ENCODE data around the gene TASOR2. TPM values are rescaled to one million over a fixed set of nuclear protein-coding genes. Genes with fewer than 3 reads are reported as not detected.

Gene TASOR2
- total RNA-seq: 54.3 TPM

- H3K9ac ChIP-seq (ENCODE audit: low read depth in 1 of 3, low read length in 3 of 3): peak within 1 kb of the TSS; percentile 85 to 87 (median 85)
- H3K27me3 ChIP-seq (ENCODE audit: control insufficient read depth in 3 of 3, insufficient read depth in 3 of 3, low read length in 3 of 3): no peaks in the 10 kb centered on the region
- peak within 1 kb of the TSS; percentile 87 for H3K27ac ChIP-seq (ENCODE audit: low read depth, low read length)
- H3K4me1 ChIP-seq (ENCODE audit: control insufficient read depth in 3 of 3, insufficient read depth in 3 of 3, low read length in 3 of 3): peaks cover 13 to 17% (median 14%) of the 10 kb centered on the region in 3 donors
- peak within 1 kb of the TSS; percentile 88 to 92 (median 91) for H3K4me3 ChIP-seq (ENCODE audit: low read length in 3 of 3)
- no peaks in the 10 kb centered on the region for H3K36me3 ChIP-seq (ENCODE audit: control insufficient read depth in 3 of 3, insufficient read depth in 3 of 3, low read length in 3 of 3)
- H3K9me3 ChIP-seq (ENCODE audit: control insufficient read depth in 3 of 3, low read length in 3 of 3): no peaks in the 10 kb centered on the region
Measured at GRCh38 chr10:5684318-5684970, at the start of gene TASOR2. TASOR2 (plus strand) TSS chr10:5684838; CDS start chr10:5720643, 35,805 bp downstream.

- H3K9ac ChIP-seq (ENCODE audit: low read depth in 1 of 3, low read length in 3 of 3): no peak overlapping the region
- H3K4me3 ChIP-seq (ENCODE audit: low read length in 3 of 3): no peak overlapping the region
- H3K27me3 ChIP-seq (ENCODE audit: control insufficient read depth in 3 of 3, insufficient read depth in 3 of 3, low read length in 3 of 3): no peaks in the 10 kb centered on the region
- peaks cover 0 to 12% (median 0%) of the 10 kb centered on the region in 3 donors for H3K4me1 ChIP-seq (ENCODE audit: control insufficient read depth in 3 of 3, insufficient read depth in 3 of 3, low read length in 3 of 3)
- H3K9me3 ChIP-seq (ENCODE audit: control insufficient read depth in 3 of 3, low read length in 3 of 3): no peaks in the 10 kb centered on the region
- peaks cover 11 to 16% (median 16%) of the 10 kb centered on the region in 3 donors for H3K36me3 ChIP-seq (ENCODE audit: control insufficient read depth in 3 of 3, insufficient read depth in 3 of 3, low read length in 3 of 3)
- no peak overlapping the region for H3K27ac ChIP-seq (ENCODE audit: low read depth, low read length)
Measured at GRCh38 chr10:5634918-5635317, 49.7 kb upstream of the TASOR2 start.

- Histone ChIP-seq H3K4me3 (ENCODE audit: low read length in 3 of 3) (no peak overlapping the region), H3K27me3 (ENCODE audit: control insufficient read depth in 3 of 3, insufficient read depth in 3 of 3, low read length in 3 of 3) (no peaks in the 10 kb centered on the region), H3K27ac (ENCODE audit: low read depth, low read length) (no peak overlapping the region), H3K36me3 (ENCODE audit: control insufficient read depth in 3 of 3, insufficient read depth in 3 of 3, low read length in 3 of 3) (peaks cover 30 to 36% (median 30%) of the 10 kb centered on the region in 3 donors), H3K9me3 (ENCODE audit: control insufficient read depth in 3 of 3, low read length in 3 of 3) (no peaks in the 10 kb centered on the region), H3K4me1 (ENCODE audit: control insufficient read depth in 3 of 3, insufficient read depth in 3 of 3, low read length in 3 of 3) (peaks cover 0 to 5% (median 0%) of the 10 kb centered on the region in 3 donors), H3K9ac (ENCODE audit: low read depth in 1 of 3, low read length in 3 of 3) (no peak overlapping the region)
Measured at GRCh38 chr10:5638494-5638893, 46.1 kb upstream of the TASOR2 start.

- Histone ChIP-seq H3K4me1 (ENCODE audit: control insufficient read depth in 3 of 3, insufficient read depth in 3 of 3, low read length in 3 of 3) (peaks cover 0 to 5% (median 0%) of the 10 kb centered on the region in 3 donors), H3K9me3 (ENCODE audit: control insufficient read depth in 3 of 3, low read length in 3 of 3) (no peaks in the 10 kb centered on the region), H3K4me3 (ENCODE audit: low read length in 3 of 3) (no peak overlapping the region), H3K27me3 (ENCODE audit: control insufficient read depth in 3 of 3, insufficient read depth in 3 of 3, low read length in 3 of 3) (no peaks in the 10 kb centered on the region), H3K27ac (ENCODE audit: low read depth, low read length) (no peak overlapping the region), H3K36me3 (ENCODE audit: control insufficient read depth in 3 of 3, insufficient read depth in 3 of 3, low read length in 3 of 3) (peaks cover 33 to 41% (median 34%) of the 10 kb centered on the region in 3 donors), H3K9ac (ENCODE audit: low read depth in 1 of 3, low read length in 3 of 3) (no peak overlapping the region)
Measured at GRCh38 chr10:5639066-5639465, 45.6 kb upstream of the TASOR2 start.

- Histone ChIP-seq H3K4me3 (ENCODE audit: low read length in 3 of 3) (no peak overlapping the region), H3K36me3 (ENCODE audit: control insufficient read depth in 3 of 3, insufficient read depth in 3 of 3, low read length in 3 of 3) (peaks cover 33 to 46% (median 38%) of the 10 kb centered on the region in 3 donors), H3K9ac (ENCODE audit: low read depth in 1 of 3, low read length in 3 of 3) (no peak overlapping the region), H3K9me3 (ENCODE audit: control insufficient read depth in 3 of 3, low read length in 3 of 3) (no peaks in the 10 kb centered on the region), H3K4me1 (ENCODE audit: control insufficient read depth in 3 of 3, insufficient read depth in 3 of 3, low read length in 3 of 3) (peaks cover 0 to 13% (median 4%) of the 10 kb centered on the region in 3 donors), H3K27me3 (ENCODE audit: control insufficient read depth in 3 of 3, insufficient read depth in 3 of 3, low read length in 3 of 3) (no peaks in the 10 kb centered on the region), H3K27ac (ENCODE audit: low read depth, low read length) (no peak overlapping the region)
Measured at GRCh38 chr10:5640036-5640435, 44.6 kb upstream of the TASOR2 start.

GRCh38 chr10:5640501-5640900 lies 44.1 kb upstream of the TASOR2 start:
- H3K4me3 ChIP-seq (ENCODE audit: low read length in 3 of 3): no peak overlapping the region
- H3K27me3 ChIP-seq (ENCODE audit: control insufficient read depth in 3 of 3, insufficient read depth in 3 of 3, low read length in 3 of 3): no peaks in the 10 kb centered on the region
- no peak overlapping the region for H3K27ac ChIP-seq (ENCODE audit: low read depth, low read length)
- peaks cover 33 to 46% (median 38%) of the 10 kb centered on the region in 3 donors for H3K36me3 ChIP-seq (ENCODE audit: control insufficient read depth in 3 of 3, insufficient read depth in 3 of 3, low read length in 3 of 3)
- peaks cover 3 to 16% (median 5%) of the 10 kb centered on the region in 3 donors for H3K4me1 ChIP-seq (ENCODE audit: control insufficient read depth in 3 of 3, insufficient read depth in 3 of 3, low read length in 3 of 3)
- H3K9me3 ChIP-seq (ENCODE audit: control insufficient read depth in 3 of 3, low read length in 3 of 3): no peaks in the 10 kb centered on the region
- peak overlapping the region in 1 of 3 donors; percentile 8 for H3K9ac ChIP-seq (ENCODE audit: low read depth in 1 of 3, low read length in 3 of 3)

GRCh38 chr10:5641501-5641900 lies 43.1 kb upstream of the TASOR2 start:
- Histone ChIP-seq H3K9me3 (ENCODE audit: control insufficient read depth in 3 of 3, low read length in 3 of 3) (no peaks in the 10 kb centered on the region), H3K4me3 (ENCODE audit: low read length in 3 of 3) (no peak overlapping the region), H3K9ac (ENCODE audit: low read depth in 1 of 3, low read length in 3 of 3) (no peak overlapping the region), H3K36me3 (ENCODE audit: control insufficient read depth in 3 of 3, insufficient read depth in 3 of 3, low read length in 3 of 3) (peaks cover 36 to 46% (median 40%) of the 10 kb centered on the region in 3 donors), H3K4me1 (ENCODE audit: control insufficient read depth in 3 of 3, insufficient read depth in 3 of 3, low read length in 3 of 3) (peaks cover 10 to 25% (median 12%) of the 10 kb centered on the region in 3 donors), H3K27me3 (ENCODE audit: control insufficient read depth in 3 of 3, insufficient read depth in 3 of 3, low read length in 3 of 3) (no peaks in the 10 kb centered on the region), H3K27ac (ENCODE audit: low read depth, low read length) (no peak overlapping the region)

GRCh38 chr10:5643346-5644067 lies 41.1 kb upstream of the TASOR2 start:
- H3K27ac ChIP-seq (ENCODE audit: low read depth, low read length): peak overlapping the region; percentile 56
- no peaks in the 10 kb centered on the region for H3K27me3 ChIP-seq (ENCODE audit: control insufficient read depth in 3 of 3, insufficient read depth in 3 of 3, low read length in 3 of 3)
- H3K9ac ChIP-seq (ENCODE audit: low read depth in 1 of 3, low read length in 3 of 3): peak overlapping the region in 1 of 3 donors; percentile 4
- no peak overlapping the region for H3K4me3 ChIP-seq (ENCODE audit: low read length in 3 of 3)
- H3K36me3 ChIP-seq (ENCODE audit: control insufficient read depth in 3 of 3, insufficient read depth in 3 of 3, low read length in 3 of 3): peaks cover 37 to 48% (median 43%) of the 10 kb centered on the region in 3 donors
- H3K4me1 ChIP-seq (ENCODE audit: control insufficient read depth in 3 of 3, insufficient read depth in 3 of 3, low read length in 3 of 3): peaks cover 11 to 25% (median 12%) of the 10 kb centered on the region in 3 donors
- no peaks in the 10 kb centered on the region for H3K9me3 ChIP-seq (ENCODE audit: control insufficient read depth in 3 of 3, low read length in 3 of 3)

GRCh38 chr10:5644930-5645329 lies 39.7 kb upstream of the TASOR2 start:
- peak overlapping the region in 1 of 3 donors; percentile 30 for H3K9ac ChIP-seq (ENCODE audit: low read depth in 1 of 3, low read length in 3 of 3)
- H3K9me3 ChIP-seq (ENCODE audit: control insufficient read depth in 3 of 3, low read length in 3 of 3): no peaks in the 10 kb centered on the region
- no peak overlapping the region for H3K4me3 ChIP-seq (ENCODE audit: low read length in 3 of 3)
- peaks cover 30 to 43% (median 41%) of the 10 kb centered on the region in 3 donors for H3K36me3 ChIP-seq (ENCODE audit: control insufficient read depth in 3 of 3, insufficient read depth in 3 of 3, low read length in 3 of 3)
- no peaks in the 10 kb centered on the region for H3K27me3 ChIP-seq (ENCODE audit: control insufficient read depth in 3 of 3, insufficient read depth in 3 of 3, low read length in 3 of 3)
- peaks cover 11 to 25% (median 12%) of the 10 kb centered on the region in 3 donors for H3K4me1 ChIP-seq (ENCODE audit: control insufficient read depth in 3 of 3, insufficient read depth in 3 of 3, low read length in 3 of 3)
- no peak overlapping the region for H3K27ac ChIP-seq (ENCODE audit: low read depth, low read length)

- Histone ChIP-seq H3K36me3 (ENCODE audit: control insufficient read depth in 3 of 3, insufficient read depth in 3 of 3, low read length in 3 of 3) (peaks cover 29 to 43% (median 36%) of the 10 kb centered on the region in 3 donors), H3K9ac (ENCODE audit: low read depth in 1 of 3, low read length in 3 of 3) (peak overlapping the region in 2 of 3 donors; percentile 38 to 45), H3K4me1 (ENCODE audit: control insufficient read depth in 3 of 3, insufficient read depth in 3 of 3, low read length in 3 of 3) (peaks cover 12 to 25% (median 12%) of the 10 kb centered on the region in 3 donors), H3K9me3 (ENCODE audit: control insufficient read depth in 3 of 3, low read length in 3 of 3) (no peaks in the 10 kb centered on the region), H3K27me3 (ENCODE audit: control insufficient read depth in 3 of 3, insufficient read depth in 3 of 3, low read length in 3 of 3) (no peaks in the 10 kb centered on the region), H3K4me3 (ENCODE audit: low read length in 3 of 3) (no peak overlapping the region), H3K27ac (ENCODE audit: low read depth, low read length) (peak overlapping the region; percentile 70)
Measured at GRCh38 chr10:5645375-5645774, 39.3 kb upstream of the TASOR2 start.
